Measurements from ENCODE around the gene DNAJB7.
"Not testable (repeated sequence)": the region's sequence is repeated elsewhere in the genome, so short reads cannot be mapped to it uniquely, and the experiment has no call there.

Gene DNAJB7

GRCh38 chr22:40838486-40838885 is 23.4 kb downstream of the DNAJB7 start:
- DNase-seq, result no peak

- no peak for DNase-seq
These were observed 27.3 kb downstream of the DNAJB7 start for GRCh38 chr22:40834619-40835018.

- DNase-seq, result no peak
These were observed 32.8 kb downstream of the DNAJB7 start for GRCh38 chr22:40829131-40829530.

GRCh38 chr22:40826984-40827741 is 34.8 kb downstream of the DNAJB7 start:
- no peak for DNase-seq

DNA sequence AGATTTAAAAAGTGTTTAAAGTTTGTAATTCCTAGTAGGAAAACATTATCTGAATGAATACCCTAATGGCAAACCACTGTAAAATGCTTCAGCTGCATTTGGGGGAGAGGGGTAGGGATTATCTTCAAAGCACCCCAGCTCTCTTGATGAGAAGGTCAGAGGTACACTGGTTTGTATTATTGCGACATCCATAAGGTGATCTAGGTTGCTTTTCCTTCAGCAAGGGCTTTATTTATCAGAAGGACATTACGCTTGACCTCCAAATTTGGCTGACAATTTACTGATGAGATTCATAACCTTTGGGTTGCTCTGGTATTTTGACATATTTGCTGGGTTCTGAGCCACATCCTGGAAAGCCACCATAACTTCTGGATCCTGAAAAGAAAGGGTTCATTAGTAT is 35.6 kb downstream of the DNAJB7 start:
- DNase-seq, result not testable (repeated sequence)

DNA sequence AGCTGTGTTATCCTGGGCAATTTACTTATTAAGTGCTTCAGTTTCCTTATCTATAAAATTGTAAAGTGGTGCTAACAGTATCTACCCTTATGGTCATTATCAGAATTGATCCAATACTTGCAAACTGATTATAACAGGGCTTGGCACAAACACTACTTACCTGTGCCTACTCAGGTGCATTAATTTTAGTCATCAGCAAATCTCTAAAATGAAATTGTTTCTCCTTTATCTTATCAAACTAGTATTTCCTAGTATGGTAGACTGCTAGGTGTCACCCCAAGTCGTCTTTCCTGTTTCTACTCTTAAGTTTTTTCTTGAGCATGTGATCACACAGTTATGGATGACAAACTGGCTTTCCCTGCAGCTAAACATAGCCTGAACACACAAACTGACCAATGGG is 38.5 kb downstream of the DNAJB7 start:
- no peak for DNase-seq

DNA sequence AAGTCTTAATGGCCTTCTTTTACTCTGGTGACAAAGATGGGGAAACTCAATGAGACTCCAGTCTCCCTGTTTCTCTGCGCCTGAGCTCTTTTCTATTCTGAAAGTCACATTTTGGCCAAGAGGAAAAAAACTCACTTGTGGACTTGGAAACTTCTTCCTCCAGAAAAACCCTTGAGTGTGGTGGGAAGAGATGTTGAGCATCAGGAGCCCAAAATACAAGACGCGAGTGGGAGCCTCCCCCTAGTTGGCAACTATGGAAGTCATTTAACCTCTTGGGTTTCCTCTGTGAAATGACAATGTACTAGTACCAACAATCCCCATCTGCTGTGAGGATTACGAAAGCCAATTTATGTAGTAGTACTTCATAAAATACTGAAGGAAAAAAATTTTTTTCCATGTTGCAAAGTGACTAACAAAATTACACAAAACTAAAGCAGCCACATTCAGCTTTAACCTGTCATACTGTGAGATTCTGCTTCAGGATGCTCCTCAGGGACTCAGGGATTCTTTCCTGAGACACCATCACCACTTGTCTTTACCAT is 42.2 kb downstream of the DNAJB7 start:
- DNase-seq, result no peak

DNA sequence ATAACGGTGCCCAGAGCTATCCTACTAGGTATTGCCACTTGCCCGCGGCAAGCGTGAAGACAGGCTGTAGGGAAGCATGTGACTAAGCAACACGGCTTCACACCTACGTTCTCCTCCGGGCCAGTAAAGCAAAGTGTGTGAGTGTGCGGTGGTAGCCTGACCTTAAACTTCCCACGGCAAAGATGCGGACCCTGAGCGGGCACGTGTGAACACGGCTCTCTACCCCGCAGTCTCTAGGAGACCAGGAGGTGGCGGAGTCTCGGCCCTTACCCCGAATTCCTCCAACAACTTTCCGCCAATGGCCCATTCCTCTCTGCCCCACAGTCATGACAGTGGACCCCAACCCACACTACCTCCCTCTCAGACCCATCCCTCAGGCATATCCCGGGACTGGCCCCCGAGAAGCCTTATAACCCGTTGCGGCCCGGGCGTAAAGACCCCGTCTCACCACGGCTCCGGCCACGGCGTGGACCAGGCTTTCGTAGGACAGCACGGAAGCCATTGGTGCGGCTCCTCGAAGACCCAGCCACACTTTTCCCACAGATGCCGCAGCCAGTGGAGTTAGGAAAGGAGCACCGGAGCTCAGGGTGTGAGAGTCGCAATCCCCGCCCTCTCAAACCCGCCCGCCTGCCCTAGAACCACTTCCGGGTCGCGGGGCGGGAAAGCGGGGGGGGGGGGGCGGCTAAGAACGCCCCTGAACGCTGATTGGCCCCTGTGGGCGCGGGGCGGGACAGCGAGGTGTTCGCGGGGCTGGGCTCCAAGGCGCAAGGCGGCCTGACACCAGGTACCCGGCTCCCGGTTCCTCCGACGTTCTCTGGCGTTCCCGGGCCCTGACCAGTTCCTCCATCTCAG is 42.9 kb downstream of the DNAJB7 start, which contains the start of gene SLC25A17:
SLC25A17 (minus strand) TSS at position 600 of the 852 bp plus-strand sequence; CDS start at position 502, 98 bp downstream.
- DNase-seq, result peak; percentile 82 to 83 (median 82)

DNA sequence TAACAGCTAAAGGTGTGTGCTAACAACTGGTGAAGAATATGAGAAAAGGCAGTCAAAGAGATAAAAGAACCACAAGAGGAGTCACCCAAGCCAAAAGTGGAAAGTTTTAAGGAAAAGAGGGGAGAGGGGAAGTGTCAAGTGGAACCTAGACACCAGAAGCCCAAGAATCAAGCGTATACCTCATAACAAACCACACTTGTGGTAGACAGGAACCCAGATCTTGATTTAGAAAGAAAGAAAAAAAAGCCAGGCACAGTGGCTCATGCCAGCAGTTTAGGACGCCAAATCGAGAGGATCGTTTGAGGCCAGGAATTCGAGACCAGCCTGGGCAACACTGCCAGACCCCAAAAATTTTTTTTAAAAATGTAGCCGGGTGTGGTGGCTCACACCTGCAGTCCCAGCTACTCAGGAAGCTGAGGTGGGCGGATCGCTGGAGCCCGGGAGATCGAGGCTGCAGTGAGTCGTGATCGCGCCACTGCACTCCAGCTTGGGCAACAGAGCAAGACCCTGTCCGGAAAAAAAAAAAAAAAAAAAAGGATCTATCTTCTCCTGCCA is 43.6 kb downstream of the DNAJB7 start:
- no peak for DNase-seq

- no peak for DNase-seq
These were observed 44.2 kb downstream of the DNAJB7 start for GRCh38 chr22:40817737-40818136.

- no peak for DNase-seq
These were observed 48.0 kb downstream of the DNAJB7 start for GRCh38 chr22:40813912-40814315.

Data from activated CD4-positive, CD25-positive, alpha-beta regulatory T cell (primary cell).